ENCODE results near the gene PTGES3L.
"Not testable (repeated sequence)": the region's sequence is repeated elsewhere in the genome, so short reads cannot be mapped to it uniquely, and the experiment has no call there.

Gene PTGES3L

GRCh38 chr17:42989726-42990652 is 10.1 kb upstream of the PTGES3L start:
- H3K4me3 ChIP-seq (ENCODE audit: control insufficient read depth, low read depth, low read length): no peak overlapping the region
- TF ChIP-seq CTCF (IDR thresholded peaks at IDR 0.05; ENCODE audit: control insufficient read depth, insufficient read depth, low read depth, low read length, missing control alignments): no peak
- no peak for DNase-seq (ENCODE audit: low read depth)

GRCh38 chr17:42989141-42989540 is 9.3 kb upstream of the PTGES3L start:
- TF ChIP-seq CTCF (IDR thresholded peaks at IDR 0.05; ENCODE audit: control insufficient read depth, insufficient read depth, low read depth, low read length, missing control alignments): no peak
- no peak for DNase-seq (ENCODE audit: low read depth)
- H3K4me3 ChIP-seq (ENCODE audit: control insufficient read depth, low read depth, low read length): no peak overlapping the region

- TF ChIP-seq CTCF (IDR thresholded peaks at IDR 0.05; ENCODE audit: control insufficient read depth, insufficient read depth, low read depth, low read length, missing control alignments): no peak
- DNase-seq (ENCODE audit: low read depth): no peak
These were observed 5.3 kb upstream of the PTGES3L start for GRCh38 chr17:42985225-42985624.

GRCh38 chr17:42982266-42982665 is 2.4 kb upstream of the PTGES3L start:
- H3K4me3 ChIP-seq (ENCODE audit: control insufficient read depth, low read depth, low read length): no peak overlapping the region
- TF ChIP-seq CTCF (IDR thresholded peaks at IDR 0.05; ENCODE audit: control insufficient read depth, insufficient read depth, low read depth, low read length, missing control alignments): no peak
- DNase-seq (ENCODE audit: low read depth): no peak

More at GRCh38 chr17:42985225-42985624, 5.3 kb upstream of the PTGES3L start:
- H3K4me3 ChIP-seq (ENCODE audit: control insufficient read depth, low read depth, low read length): no peak overlapping the region

GRCh38 chr17:42980766-42981397 is 1.0 kb upstream of the PTGES3L start:
- H3K4me3 ChIP-seq (ENCODE audit: control insufficient read depth, low read depth, low read length): peak overlapping the region; percentile 88
- DNase-seq (ENCODE audit: low read depth): no peak
- no peak for TF ChIP-seq CTCF (IDR thresholded peaks at IDR 0.05; ENCODE audit: control insufficient read depth, insufficient read depth, low read depth, low read length, missing control alignments)

GRCh38 chr17:42980274-42980765 is 440 bp upstream of the PTGES3L start, which contains the start of gene RUNDC1:
Gene RUNDC1 (plus strand): TSS chr17:42980565. CDS start chr17:42980577, 12 bp downstream.
- H3K4me3 ChIP-seq (ENCODE audit: control insufficient read depth, low read depth, low read length): peak within 1 kb of the TSS; percentile 88
- no peak for DNase-seq (ENCODE audit: low read depth)

GRCh38 chr17:42975701-42976100 is 4.2 kb downstream of the PTGES3L start:
- not testable (repeated sequence) for DNase-seq (ENCODE audit: low read depth); H3K4me3 ChIP-seq (ENCODE audit: control insufficient read depth, low read depth, low read length)

More at GRCh38 chr17:42980274-42980765, 440 bp upstream of the PTGES3L start, which contains the start of gene RUNDC1:
- no peak for TF ChIP-seq CTCF (IDR thresholded peaks at IDR 0.05; ENCODE audit: control insufficient read depth, insufficient read depth, low read depth, low read length, missing control alignments)
